HG03520 (cell line): ENCODE measurements around the gene EID3.

Source experiments
- ATAC-seq: cut with Tn5 transposase; IDR thresholded peaks from one replicate; pipeline ENCODE4 v1.9.1; 2021; ENCODE audit warnings: mild to moderate bottlenecking, moderate library complexity; ENCODE audit not compliant: unreplicated experiment

EID3 gene

GRCh38 chr12:104333692-104334255, 30.2 kb downstream of the EID3 start:
- ATAC-seq, result no peak

GRCh38 chr12:104334581-104334980, 31.0 kb downstream of the EID3 start:
- ATAC-seq, result no peak

- ATAC-seq, result no peak
Measured at GRCh38 chr12:104336115-104336514, 32.6 kb downstream of the EID3 start.

GRCh38 chr12:104337030-104337558, 33.6 kb downstream of the EID3 start:
- ATAC-seq, result no peak

GRCh38 chr12:104339663-104340062, 36.1 kb downstream of the EID3 start:
- ATAC-seq, result no peak

GRCh38 chr12:104340177-104340576, 36.6 kb downstream of the EID3 start:
- no peak for ATAC-seq

- ATAC-seq, result no peak
Measured at GRCh38 chr12:104340925-104341611, 37.5 kb downstream of the EID3 start.

GRCh38 chr12:104342147-104342546, 38.6 kb downstream of the EID3 start:
- ATAC-seq, result no peak

- no peak for ATAC-seq
Measured at GRCh38 chr12:104342635-104343249, 39.2 kb downstream of the EID3 start.

- ATAC-seq, result no peak
Measured at GRCh38 chr12:104344682-104345081, 41.1 kb downstream of the EID3 start.

GRCh38 chr12:104345234-104346066, 41.9 kb downstream of the EID3 start:
- no peak for ATAC-seq

GRCh38 chr12:104347374-104348075, 44.0 kb downstream of the EID3 start:
- ATAC-seq, result no peak

GRCh38 chr12:104348283-104348993, 44.9 kb downstream of the EID3 start:
- no peak for ATAC-seq

GRCh38 chr12:104348994-104349494, 45.5 kb downstream of the EID3 start:
- ATAC-seq, result no peak

- ATAC-seq, result no peak
Measured at GRCh38 chr12:104350211-104351056, 46.9 kb downstream of the EID3 start.

- ATAC-seq, result no peak
Measured at GRCh38 chr12:104351057-104351983, 47.8 kb downstream of the EID3 start.

GRCh38 chr12:104352106-104352713, 48.7 kb downstream of the EID3 start:
- no peak for ATAC-seq
